GM19395 (cell line): ENCODE results near the gene ATG9B.
"Not testable (repeated sequence)": the region's sequence is repeated elsewhere in the genome, so short reads cannot be mapped to it uniquely, and the experiment has no call there.

ENCODE experiments used
- ATAC-seq: cut with Tn5 transposase; IDR thresholded peaks from one replicate; pipeline ENCODE4 v1.9.1; 2021; ENCODE audit warnings: mild to moderate bottlenecking, moderate library complexity; ENCODE audit not compliant: unreplicated experiment

Gene ATG9B

GRCh38 chr7:151017370-151017952 lies 6.8 kb downstream of the ATG9B start:
- ATAC-seq, result no peak

- no peak for ATAC-seq
Observed at GRCh38 chr7:151016942-151017341, 7.4 kb downstream of the ATG9B start.

- ATAC-seq, result no peak
Observed at GRCh38 chr7:151016505-151016904, 7.8 kb downstream of the ATG9B start.

- no peak for ATAC-seq
Observed at GRCh38 chr7:151015967-151016366, 8.3 kb downstream of the ATG9B start.

- ATAC-seq, result no peak
Observed at GRCh38 chr7:151014950-151015349, 9.3 kb downstream of the ATG9B start.

- ATAC-seq, result no peak
Observed at GRCh38 chr7:151013733-151014497, 10.4 kb downstream of the ATG9B start.

- ATAC-seq, result no peak
Observed at GRCh38 chr7:151013356-151013732, 10.9 kb downstream of the ATG9B start.

GRCh38 chr7:151012911-151013347 lies 11.4 kb downstream of the ATG9B start:
- no peak for ATAC-seq

- ATAC-seq, result no peak
Observed at GRCh38 chr7:151012031-151012692, 12.1 kb downstream of the ATG9B start.

- ATAC-seq, result not testable (repeated sequence)
Observed at GRCh38 chr7:151011616-151012015, 12.7 kb downstream of the ATG9B start.

- no peak for ATAC-seq
Observed at GRCh38 chr7:151011097-151011409, 13.2 kb downstream of the ATG9B start.

- ATAC-seq, result no peak
Observed at GRCh38 chr7:151010307-151011096, 13.8 kb downstream of the ATG9B start.

GRCh38 chr7:151010037-151010306 lies 14.3 kb downstream of the ATG9B start:
- ATAC-seq, result no peak

GRCh38 chr7:151009327-151010036 lies 14.8 kb downstream of the ATG9B start:
- no peak for ATAC-seq

- peak; percentile 84 for ATAC-seq
Observed at GRCh38 chr7:151008511-151009323, 15.6 kb downstream of the ATG9B start.

- peak; percentile 16 for ATAC-seq
Observed at GRCh38 chr7:151008143-151008510, 16.2 kb downstream of the ATG9B start.

GRCh38 chr7:151007469-151007898 lies 16.8 kb downstream of the ATG9B start:
- ATAC-seq, result no peak

- ATAC-seq, result no peak
Observed at GRCh38 chr7:151006590-151007300, 17.5 kb downstream of the ATG9B start.

- no peak for ATAC-seq
Observed at GRCh38 chr7:151005566-151005965, 18.7 kb downstream of the ATG9B start.

GRCh38 chr7:151003572-151003971 lies 20.7 kb downstream of the ATG9B start:
- no peak for ATAC-seq
